Gastrocnemius medialis (tissue), 4 donors: ENCODE data around the gene FBXO9.

ENCODE experiments used
- POLR2A ChIP-seq, 2 donors: fragments of 450-650 bp; IDR thresholded peaks; one replicate each; pipeline ENCODE4 v1.6.1; 2017; ENCODE audit warnings: antibody characterized with exemption in 2 of 2, mild to moderate bottlenecking in 2 of 2, moderate library complexity in 2 of 2
- TF ChIP-seq, protein P1 (sequence below), 5 experiments: fragments of 450-650 bp in 3 of 5; fragments of 200-600 bp in 2 of 5; sonication (generic) in 2 of 5; IDR thresholded peaks in 4 of 5; conservative IDR thresholded peaks in 1 of 5; 1 replicate in 4 of 5; 2 replicates in 1 of 5; pipeline ENCODE4 v1.5.1; 2016 to 2019; ENCODE audit warnings: antibody characterized with exemption in 5 of 5, mild to moderate bottlenecking in 3 of 5, moderate library complexity in 3 of 5

DNA sequence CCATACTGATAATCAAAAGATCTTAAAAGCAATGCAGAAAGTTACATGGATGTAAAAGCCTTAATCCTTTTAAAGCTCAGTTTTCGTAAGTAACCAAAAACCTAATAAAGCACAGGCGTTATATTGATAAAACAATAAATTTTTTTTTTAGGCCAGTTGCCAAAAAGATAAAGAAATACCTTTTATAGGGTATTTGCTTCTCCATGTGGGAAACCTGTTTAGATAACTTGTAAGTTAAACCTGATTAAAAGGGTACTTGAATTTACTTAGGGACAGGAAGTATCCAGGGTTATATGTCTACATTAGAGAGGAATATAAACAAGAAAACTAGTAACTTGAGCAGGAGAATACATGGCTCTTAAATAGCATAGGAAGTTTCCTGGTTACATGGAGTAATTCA is 21.1 kb downstream of the FBXO9 start:
- TF ChIP-seq, protein P1, sequence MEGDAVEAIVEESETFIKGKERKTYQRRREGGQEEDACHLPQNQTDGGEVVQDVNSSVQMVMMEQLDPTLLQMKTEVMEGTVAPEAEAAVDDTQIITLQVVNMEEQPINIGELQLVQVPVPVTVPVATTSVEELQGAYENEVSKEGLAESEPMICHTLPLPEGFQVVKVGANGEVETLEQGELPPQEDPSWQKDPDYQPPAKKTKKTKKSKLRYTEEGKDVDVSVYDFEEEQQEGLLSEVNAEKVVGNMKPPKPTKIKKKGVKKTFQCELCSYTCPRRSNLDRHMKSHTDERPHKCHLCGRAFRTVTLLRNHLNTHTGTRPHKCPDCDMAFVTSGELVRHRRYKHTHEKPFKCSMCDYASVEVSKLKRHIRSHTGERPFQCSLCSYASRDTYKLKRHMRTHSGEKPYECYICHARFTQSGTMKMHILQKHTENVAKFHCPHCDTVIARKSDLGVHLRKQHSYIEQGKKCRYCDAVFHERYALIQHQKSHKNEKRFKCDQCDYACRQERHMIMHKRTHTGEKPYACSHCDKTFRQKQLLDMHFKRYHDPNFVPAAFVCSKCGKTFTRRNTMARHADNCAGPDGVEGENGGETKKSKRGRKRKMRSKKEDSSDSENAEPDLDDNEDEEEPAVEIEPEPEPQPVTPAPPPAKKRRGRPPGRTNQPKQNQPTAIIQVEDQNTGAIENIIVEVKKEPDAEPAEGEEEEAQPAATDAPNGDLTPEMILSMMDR (IDR thresholded peaks at IDR 0.05 in 4 of 5, conservative IDR thresholded peaks at IDR 0.05 in 1 of 5): no peak
- TF ChIP-seq POLR2A (IDR thresholded peaks at IDR 0.05): no peak
